ENCODE data around the gene GNB5.
"Not testable (repeated sequence)": the region's sequence is repeated elsewhere in the genome, so short reads cannot be mapped to it uniquely, and the experiment has no call there.

The GNB5 gene

DNA sequence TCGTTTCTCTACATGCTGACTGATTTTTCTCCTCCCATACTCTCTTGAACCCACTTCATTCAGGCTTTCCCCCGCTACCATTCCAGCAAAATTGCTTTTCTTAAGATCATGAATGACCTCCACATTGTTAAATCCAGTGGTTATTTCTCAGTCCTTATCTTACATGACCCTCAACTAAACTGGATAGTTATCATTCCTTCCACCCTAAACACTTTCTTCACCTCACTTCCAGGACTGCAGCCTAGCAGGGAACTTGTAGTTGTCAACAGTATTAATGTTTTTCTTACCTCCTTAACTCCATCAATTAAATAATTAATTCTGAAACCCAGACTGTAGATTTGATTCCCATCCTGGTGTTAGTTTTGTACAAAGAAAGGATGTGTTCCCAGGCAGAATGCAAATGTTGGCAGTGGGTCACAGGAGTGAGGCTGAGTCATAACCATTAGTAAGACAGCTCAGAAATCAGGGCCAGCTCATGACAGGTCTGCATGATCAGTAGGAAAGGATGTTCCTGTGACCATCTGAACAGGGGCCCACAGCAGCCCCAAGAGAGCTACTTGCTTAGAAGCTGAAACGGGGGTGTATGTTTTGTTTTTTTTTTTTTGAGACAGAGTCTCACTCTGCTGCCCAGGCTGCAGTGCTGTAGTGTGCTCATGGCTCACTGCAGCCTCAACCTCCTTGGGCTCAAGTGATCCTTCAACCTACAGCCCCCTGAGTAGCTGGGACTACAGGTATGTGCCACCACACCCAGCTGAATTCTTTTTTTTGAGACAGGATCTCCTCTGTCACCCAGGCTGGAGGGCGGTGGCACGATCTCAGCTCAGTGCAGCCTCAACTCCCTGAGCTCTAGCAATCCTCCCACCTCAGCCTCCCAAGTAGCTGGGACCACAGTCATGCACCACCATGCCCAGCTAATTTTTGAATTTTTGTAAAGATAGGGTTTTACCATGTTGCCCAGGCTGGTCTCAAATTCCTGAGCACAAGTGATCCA, 87.7 kb downstream of the GNB5 start:
- Histone ChIP-seq H3K9me3 (ENCODE audit: control insufficient read depth, insufficient read depth, low read length) (no peaks in the 10 kb centered on the region), H3K36me3 (ENCODE audit: control insufficient read depth, insufficient read depth, low read length) (no peaks in the 10 kb centered on the region), H3K4me1 (ENCODE audit: control insufficient read depth, insufficient read depth, low read length) (no peaks in the 10 kb centered on the region), H3K27me3 (ENCODE audit: control insufficient read depth, insufficient read depth, low read length) (no peaks in the 10 kb centered on the region), H3K4me3 (ENCODE audit: low read depth, low read length) (no peak overlapping the region), H3K9ac (ENCODE audit: low read depth, low read length) (no peak overlapping the region)

- no peaks in the 10 kb centered on the region for H3K36me3 ChIP-seq (ENCODE audit: control insufficient read depth, insufficient read depth, low read length)
- H3K27me3 ChIP-seq (ENCODE audit: control insufficient read depth, insufficient read depth, low read length), result no peaks in the 10 kb centered on the region
- H3K4me1 ChIP-seq (ENCODE audit: control insufficient read depth, insufficient read depth, low read length), result no peaks in the 10 kb centered on the region
- no peaks in the 10 kb centered on the region for H3K9me3 ChIP-seq (ENCODE audit: control insufficient read depth, insufficient read depth, low read length)
- no peak overlapping the region for H3K4me3 ChIP-seq (ENCODE audit: low read depth, low read length)
- no peak overlapping the region for H3K9ac ChIP-seq (ENCODE audit: low read depth, low read length)
Measured at GRCh38 chr15:52102463-52102862, 88.7 kb downstream of the GNB5 start.

- Histone ChIP-seq H3K9ac (ENCODE audit: low read depth, low read length) (no peak overlapping the region), H3K4me1 (ENCODE audit: control insufficient read depth, insufficient read depth, low read length) (no peaks in the 10 kb centered on the region), H3K9me3 (ENCODE audit: control insufficient read depth, insufficient read depth, low read length) (no peaks in the 10 kb centered on the region), H3K27me3 (ENCODE audit: control insufficient read depth, insufficient read depth, low read length) (no peaks in the 10 kb centered on the region), H3K4me3 (ENCODE audit: low read depth, low read length) (no peak overlapping the region), H3K36me3 (ENCODE audit: control insufficient read depth, insufficient read depth, low read length) (no peaks in the 10 kb centered on the region)
Measured at GRCh38 chr15:52101542-52102323, 89.5 kb downstream of the GNB5 start.

DNA sequence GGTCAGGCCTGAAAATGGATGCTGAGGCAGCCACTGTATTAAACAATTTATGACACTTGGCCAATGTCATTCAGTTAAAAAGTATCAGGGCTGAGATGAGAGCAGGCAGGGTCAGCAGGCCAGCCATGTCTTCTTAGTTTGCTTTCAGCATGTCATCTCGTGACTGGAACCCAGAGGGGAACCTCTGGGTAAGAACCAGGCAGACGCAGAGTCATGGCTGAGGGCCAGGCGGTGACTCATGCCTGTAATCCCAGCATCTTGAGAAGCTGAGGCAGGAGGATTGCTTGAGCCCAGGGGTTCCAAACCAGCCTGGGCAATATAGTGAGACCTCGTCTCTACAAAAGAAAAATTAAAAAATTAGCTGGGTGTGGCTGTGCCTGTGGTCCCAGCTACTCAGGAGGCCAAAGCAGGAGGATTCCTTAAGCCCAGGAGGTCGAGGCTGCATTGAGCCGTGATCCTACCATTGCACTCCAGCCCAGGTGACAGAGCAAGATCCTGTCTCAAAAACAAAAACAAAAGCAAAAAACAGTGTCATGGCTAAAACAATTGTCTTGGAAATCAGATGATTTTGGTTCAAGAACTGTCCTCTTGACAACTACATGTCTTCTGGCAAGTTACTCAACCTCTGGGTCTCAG, 90.3 kb downstream of the GNB5 start:
- Histone ChIP-seq H3K4me1 (ENCODE audit: control insufficient read depth, insufficient read depth, low read length) (no peaks in the 10 kb centered on the region), H3K4me3 (ENCODE audit: low read depth, low read length) (no peak overlapping the region), H3K36me3 (ENCODE audit: control insufficient read depth, insufficient read depth, low read length) (no peaks in the 10 kb centered on the region), H3K9me3 (ENCODE audit: control insufficient read depth, insufficient read depth, low read length) (no peaks in the 10 kb centered on the region), H3K27me3 (ENCODE audit: control insufficient read depth, insufficient read depth, low read length) (no peaks in the 10 kb centered on the region), H3K9ac (ENCODE audit: low read depth, low read length) (no peak overlapping the region)

GRCh38 chr15:52099651-52100272, 91.4 kb downstream of the GNB5 start:
- no peak overlapping the region for H3K9ac ChIP-seq (ENCODE audit: low read depth, low read length)
- no peaks in the 10 kb centered on the region for H3K27me3 ChIP-seq (ENCODE audit: control insufficient read depth, insufficient read depth, low read length)
- H3K4me1 ChIP-seq (ENCODE audit: control insufficient read depth, insufficient read depth, low read length), result no peaks in the 10 kb centered on the region
- no peaks in the 10 kb centered on the region for H3K36me3 ChIP-seq (ENCODE audit: control insufficient read depth, insufficient read depth, low read length)
- H3K4me3 ChIP-seq (ENCODE audit: low read depth, low read length), result no peak overlapping the region
- no peaks in the 10 kb centered on the region for H3K9me3 ChIP-seq (ENCODE audit: control insufficient read depth, insufficient read depth, low read length)

- H3K9me3 ChIP-seq (ENCODE audit: control insufficient read depth, insufficient read depth, low read length), result no peaks in the 10 kb centered on the region
- H3K36me3 ChIP-seq (ENCODE audit: control insufficient read depth, insufficient read depth, low read length), result no peaks in the 10 kb centered on the region
- H3K9ac ChIP-seq (ENCODE audit: low read depth, low read length), result no peak overlapping the region
- H3K27me3 ChIP-seq (ENCODE audit: control insufficient read depth, insufficient read depth, low read length), result no peaks in the 10 kb centered on the region
- H3K4me1 ChIP-seq (ENCODE audit: control insufficient read depth, insufficient read depth, low read length), result no peaks in the 10 kb centered on the region
- H3K4me3 ChIP-seq (ENCODE audit: low read depth, low read length), result no peak overlapping the region
Measured at GRCh38 chr15:52098323-52098722, 92.9 kb downstream of the GNB5 start.

GRCh38 chr15:52097180-52097579, 94.0 kb downstream of the GNB5 start:
- no peak overlapping the region for H3K4me3 ChIP-seq (ENCODE audit: low read depth, low read length)
- H3K36me3 ChIP-seq (ENCODE audit: control insufficient read depth, insufficient read depth, low read length), result no peaks in the 10 kb centered on the region
- no peaks in the 10 kb centered on the region for H3K27me3 ChIP-seq (ENCODE audit: control insufficient read depth, insufficient read depth, low read length)
- H3K4me1 ChIP-seq (ENCODE audit: control insufficient read depth, insufficient read depth, low read length), result no peaks in the 10 kb centered on the region
- H3K9me3 ChIP-seq (ENCODE audit: control insufficient read depth, insufficient read depth, low read length), result no peaks in the 10 kb centered on the region
- no peak overlapping the region for H3K9ac ChIP-seq (ENCODE audit: low read depth, low read length)

- H3K9ac ChIP-seq (ENCODE audit: low read depth, low read length); H3K4me3 ChIP-seq (ENCODE audit: low read depth, low read length); H3K9me3 ChIP-seq (ENCODE audit: control insufficient read depth, insufficient read depth, low read length); H3K27me3 ChIP-seq (ENCODE audit: control insufficient read depth, insufficient read depth, low read length); H3K4me1 ChIP-seq (ENCODE audit: control insufficient read depth, insufficient read depth, low read length); H3K36me3 ChIP-seq (ENCODE audit: control insufficient read depth, insufficient read depth, low read length): not testable (repeated sequence)
Measured at GRCh38 chr15:52096536-52096935, 94.7 kb downstream of the GNB5 start.

GRCh38 chr15:52095597-52096262, 95.5 kb downstream of the GNB5 start:
- H3K9ac ChIP-seq (ENCODE audit: low read depth, low read length), result no peak overlapping the region
- no peak overlapping the region for H3K4me3 ChIP-seq (ENCODE audit: low read depth, low read length)
- H3K36me3 ChIP-seq (ENCODE audit: control insufficient read depth, insufficient read depth, low read length), result no peaks in the 10 kb centered on the region
- no peaks in the 10 kb centered on the region for H3K27me3 ChIP-seq (ENCODE audit: control insufficient read depth, insufficient read depth, low read length)
- H3K4me1 ChIP-seq (ENCODE audit: control insufficient read depth, insufficient read depth, low read length), result no peaks in the 10 kb centered on the region
- no peaks in the 10 kb centered on the region for H3K9me3 ChIP-seq (ENCODE audit: control insufficient read depth, insufficient read depth, low read length)

GRCh38 chr15:52094811-52095584, 96.2 kb downstream of the GNB5 start:
- Histone ChIP-seq H3K4me3 (ENCODE audit: low read depth, low read length) (no peak overlapping the region), H3K4me1 (ENCODE audit: control insufficient read depth, insufficient read depth, low read length) (no peaks in the 10 kb centered on the region), H3K9me3 (ENCODE audit: control insufficient read depth, insufficient read depth, low read length) (no peaks in the 10 kb centered on the region), H3K27me3 (ENCODE audit: control insufficient read depth, insufficient read depth, low read length) (no peaks in the 10 kb centered on the region), H3K9ac (ENCODE audit: low read depth, low read length) (no peak overlapping the region), H3K36me3 (ENCODE audit: control insufficient read depth, insufficient read depth, low read length) (no peaks in the 10 kb centered on the region)
